GM18498 (cell line): ENCODE measurements around the gene PLSCR4.

Experiments
- ATAC-seq: cut with Tn5 transposase; IDR thresholded peaks from one replicate; pipeline ENCODE4 v1.9.1; 2021; ENCODE audit warnings: mild to moderate bottlenecking, moderate library complexity; ENCODE audit not compliant: unreplicated experiment

Gene PLSCR4

GRCh38 chr3:146162561-146162960 is 88.3 kb downstream of the PLSCR4 start:
- ATAC-seq: no peak

GRCh38 chr3:146161663-146162002 is 89.3 kb downstream of the PLSCR4 start:
- no peak for ATAC-seq

- peak; percentile 71 for ATAC-seq
These were observed 89.8 kb downstream of the PLSCR4 start, which contains the start of gene PLOD2 for GRCh38 chr3:146160964-146161662. TSS of gene PLOD2 (minus strand) at chr3:146161184. CDS start at chr3:146160989, 195 bp downstream.

- ATAC-seq: no peak
These were observed 90.5 kb downstream of the PLSCR4 start for GRCh38 chr3:146160321-146160963.

GRCh38 chr3:146159616-146160320 is 91.1 kb downstream of the PLSCR4 start:
- ATAC-seq: no peak

GRCh38 chr3:146159037-146159436 is 91.9 kb downstream of the PLSCR4 start:
- ATAC-seq: no peak

GRCh38 chr3:146157325-146158060 is 93.4 kb downstream of the PLSCR4 start:
- ATAC-seq: no peak

GRCh38 chr3:146156666-146157314 is 94.1 kb downstream of the PLSCR4 start:
- ATAC-seq: no peak

- no peak for ATAC-seq
These were observed 94.8 kb downstream of the PLSCR4 start for GRCh38 chr3:146156095-146156494.

- ATAC-seq: no peak
These were observed 95.9 kb downstream of the PLSCR4 start for GRCh38 chr3:146154995-146155394.

- no peak for ATAC-seq
These were observed 96.6 kb downstream of the PLSCR4 start for GRCh38 chr3:146154316-146154715.

- ATAC-seq: no peak
These were observed 97.5 kb downstream of the PLSCR4 start for GRCh38 chr3:146153429-146153828.

- no peak for ATAC-seq
These were observed 98.1 kb downstream of the PLSCR4 start for GRCh38 chr3:146152834-146153233.

- ATAC-seq: no peak
These were observed 102.4 kb downstream of the PLSCR4 start for GRCh38 chr3:146148468-146148931.

GRCh38 chr3:146145642-146146041 is 105.3 kb downstream of the PLSCR4 start:
- ATAC-seq: no peak

GRCh38 chr3:146142757-146143156 is 108.1 kb downstream of the PLSCR4 start:
- ATAC-seq: no peak
